SK-N-SH (cell line): ENCODE results near the gene PTPN20.
"Not testable (repeated sequence)": the region's sequence is repeated elsewhere in the genome, so short reads cannot be mapped to it uniquely, and the experiment has no call there.

Experiments used
- CTCF ChIP-seq: fragments of 200-600 bp; sonication (generic); IDR thresholded peaks from 2 replicates; pipeline ENCODE4 v1.6.1; 2017; ENCODE audit warnings: antibody characterized with exemption, mild to moderate bottlenecking, moderate library complexity
- EP300 ChIP-seq, 2 experiments: IDR thresholded peaks; 2 replicates each; pipeline versions ENCODE4 v1.4.0 to v1.6.1; 2012; ENCODE audit warnings: borderline replicate concordance in 1 of 2, low read depth in 1 of 2, low read length in 1 of 2

- TF ChIP-seq CTCF; EP300 (IDR thresholded peaks at IDR 0.05; ENCODE audit: borderline replicate concordance in 1 of 2, low read depth in 1 of 2, low read length in 1 of 2): not testable (repeated sequence)
These were observed 52.1 kb downstream of the PTPN20 start for GRCh38 chr10:46963356-46963755.
